Embryonic facial prominence (tissue), 1 donor: ENCODE data around the gene RNF31.
"Not testable (repeated sequence)": the region's sequence is repeated elsewhere in the genome, so short reads cannot be mapped to it uniquely, and the experiment has no call there.

ENCODE experiments used
- DNase-seq: peaks from one replicate; pipeline ENCODE4 v3.0.0-alpha.2; 2016; ENCODE audit errors: extremely low spot score

The RNF31 gene

DNA sequence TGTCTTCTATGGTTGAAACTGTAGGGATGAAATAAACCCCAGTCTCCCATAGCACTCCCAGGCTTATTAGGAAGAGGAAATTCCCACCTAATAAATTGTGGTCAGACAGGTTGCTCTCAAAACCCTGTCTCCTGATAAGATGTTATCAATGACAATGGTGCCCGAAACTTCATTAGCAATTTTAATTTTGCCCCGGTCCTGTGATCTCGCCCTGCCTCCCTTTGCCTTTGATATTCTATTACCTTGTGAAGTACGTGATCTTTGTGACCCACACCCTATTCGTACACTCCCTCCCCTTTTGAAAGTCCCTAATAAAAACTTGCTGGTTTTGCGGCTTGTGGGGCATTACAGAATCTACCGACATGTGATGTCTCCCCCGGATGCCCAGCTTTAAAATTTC is 55.2 kb downstream of the RNF31 start:
- not testable (repeated sequence) for DNase-seq

DNA sequence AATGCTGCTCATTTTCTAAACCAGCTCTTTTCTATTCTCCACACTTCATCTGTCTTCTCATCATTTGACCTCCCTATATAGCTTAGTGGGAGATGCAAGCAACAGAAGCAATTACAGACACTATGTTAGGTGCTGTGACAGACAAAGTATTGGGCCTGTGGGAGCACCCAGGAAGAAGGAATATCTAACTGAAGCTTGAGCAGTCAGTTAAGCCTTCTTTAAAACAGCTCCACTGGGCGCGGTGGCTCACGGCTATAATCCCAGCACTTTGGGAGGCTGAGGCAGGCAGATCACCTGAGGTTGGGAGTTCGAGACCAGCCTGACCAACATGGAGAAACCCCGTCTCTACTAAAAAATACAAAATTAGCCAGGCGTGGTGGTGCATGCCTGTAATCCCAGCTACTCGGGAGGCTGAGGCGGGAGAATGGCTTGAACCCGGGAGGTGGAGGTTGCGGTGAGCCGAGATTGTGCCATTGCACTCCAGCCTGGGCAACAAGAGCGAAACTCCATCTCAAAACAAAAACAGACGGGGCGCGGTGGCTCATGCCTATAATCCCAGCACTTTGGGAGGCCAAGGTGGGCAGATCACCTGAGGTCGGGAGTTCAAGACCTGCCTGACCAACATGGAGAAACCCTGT is 56.1 kb downstream of the RNF31 start:
- not testable (repeated sequence) for DNase-seq

DNA sequence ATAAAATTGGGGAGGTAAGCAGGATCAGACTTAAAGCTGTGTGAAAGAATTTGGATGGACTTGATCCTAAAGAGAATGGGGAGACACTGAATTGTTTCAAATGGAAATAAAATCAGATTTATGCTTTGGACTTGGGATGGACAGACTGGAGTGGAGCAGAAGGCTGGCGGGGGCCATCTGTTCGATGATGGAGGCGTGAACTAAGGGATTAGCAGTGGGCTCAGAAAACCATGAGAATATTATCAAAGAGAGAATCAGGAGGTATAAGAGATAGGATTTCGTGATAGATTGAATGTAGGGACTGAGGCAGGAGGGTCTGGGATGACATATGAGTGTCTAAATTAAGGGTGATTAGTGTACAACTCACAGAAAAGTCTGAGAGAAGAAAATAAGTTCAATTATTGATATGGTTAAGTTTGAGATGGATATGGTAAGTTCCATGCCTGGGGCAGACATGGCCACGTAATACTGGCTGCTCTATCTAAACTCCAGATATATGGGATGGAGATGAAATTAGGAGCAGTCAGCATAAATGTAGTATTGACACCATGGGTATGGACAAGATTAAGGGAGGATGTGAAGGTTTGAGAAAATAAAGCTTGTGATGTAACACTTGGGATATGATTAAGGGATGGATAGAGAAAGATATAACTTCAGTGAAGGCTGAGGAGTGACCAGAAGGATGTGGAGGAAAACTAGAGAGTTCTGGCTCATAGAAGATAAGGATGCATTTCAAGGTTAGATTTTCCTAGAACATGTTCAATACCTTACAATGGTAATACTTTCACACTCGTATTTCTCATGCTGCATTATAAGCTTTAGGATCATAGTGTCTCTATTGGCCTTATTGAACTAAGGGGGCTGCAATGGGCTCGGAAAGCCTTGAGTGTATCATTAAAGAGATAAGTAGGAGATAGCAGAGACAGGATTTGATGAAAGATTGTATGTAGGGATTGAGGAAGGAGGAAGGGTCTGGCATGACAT is 57.2 kb downstream of the RNF31 start:
- DNase-seq = no peak

DNA sequence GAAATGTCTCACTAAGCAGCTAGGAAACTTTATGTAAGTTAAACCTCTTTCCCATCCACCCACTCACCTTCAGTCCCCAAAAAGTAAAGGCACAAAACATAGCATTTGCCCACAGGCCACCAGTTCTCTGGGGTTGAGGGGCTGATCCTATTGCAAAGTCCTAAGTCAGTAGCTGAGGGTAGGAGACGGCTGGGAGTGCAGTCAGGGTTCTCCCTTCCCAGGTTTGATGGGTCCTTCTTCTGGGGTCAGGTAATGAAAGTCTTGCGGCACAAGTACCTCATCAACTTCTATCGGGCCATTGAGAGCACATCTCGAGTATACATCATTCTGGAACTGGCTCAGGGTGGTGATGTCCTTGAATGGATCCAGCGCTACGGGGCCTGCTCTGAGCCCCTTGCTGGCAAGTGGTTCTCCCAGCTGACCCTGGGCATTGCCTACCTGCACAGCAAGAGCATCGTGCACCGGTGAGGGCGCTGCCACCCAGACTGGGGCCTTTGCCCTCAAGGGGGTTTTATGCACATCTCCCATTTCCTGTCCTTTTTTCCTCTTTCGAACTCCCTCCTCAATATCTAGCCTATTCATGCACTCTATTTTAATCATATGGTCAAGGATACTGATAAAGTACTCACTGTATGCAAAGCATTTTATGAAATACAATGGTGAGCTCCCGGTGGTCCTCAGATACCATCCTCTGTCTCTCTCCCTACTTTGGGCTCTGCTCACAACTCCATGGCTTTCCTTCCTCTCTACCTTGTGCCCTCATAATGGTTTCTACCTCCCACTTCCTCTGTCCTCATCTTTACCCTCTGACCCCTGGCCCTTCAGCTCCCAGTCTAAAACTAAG is 59.2 kb downstream of the RNF31 start:
- no peak for DNase-seq

DNA sequence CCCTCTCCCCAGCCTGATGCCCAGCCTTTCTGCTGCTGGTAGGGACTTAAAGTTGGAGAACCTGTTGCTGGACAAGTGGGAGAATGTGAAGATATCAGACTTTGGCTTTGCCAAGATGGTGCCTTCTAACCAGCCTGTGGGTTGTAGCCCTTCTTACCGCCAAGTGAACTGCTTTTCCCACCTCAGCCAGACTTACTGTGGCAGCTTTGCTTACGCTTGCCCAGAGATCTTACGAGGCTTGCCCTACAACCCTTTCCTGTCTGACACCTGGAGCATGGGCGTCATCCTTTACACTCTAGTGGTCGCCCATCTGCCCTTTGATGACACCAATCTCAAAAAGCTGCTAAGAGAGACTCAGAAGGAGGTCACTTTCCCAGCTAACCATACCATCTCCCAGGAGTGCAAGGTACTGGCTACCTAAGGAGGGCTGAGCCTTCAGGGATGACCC is 59.8 kb downstream of the RNF31 start:
- DNase-seq = no peak

DNA sequence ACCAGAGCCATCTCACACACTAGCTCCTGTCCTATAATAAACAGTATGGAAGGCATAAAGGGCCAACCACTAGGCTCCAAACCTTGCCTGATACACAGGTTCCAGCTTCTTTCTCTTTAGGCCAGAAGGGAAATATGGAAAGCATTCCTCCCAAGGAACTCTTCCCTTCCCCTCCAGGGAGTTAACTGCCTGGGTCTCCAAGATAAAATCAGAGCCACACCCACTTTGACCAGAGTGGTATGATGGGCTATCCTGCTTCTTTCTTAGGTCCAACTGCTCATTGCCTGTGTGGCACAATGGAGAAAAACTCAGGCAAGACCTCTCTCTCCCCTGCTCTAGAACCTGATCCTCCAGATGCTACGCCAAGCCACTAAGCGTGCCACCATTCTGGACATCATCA is 60.3 kb downstream of the RNF31 start:
- no peak for DNase-seq
